Nucleus accumbens (tissue), 56 donors: ENCODE data around the gene WDR62.

ENCODE experiments used
- DNase-seq, 56 donors: peaks; one replicate each; lab custom pipeline; 2025; lab: John Stamatoyannopoulos, UW

WDR62 gene

DNA sequence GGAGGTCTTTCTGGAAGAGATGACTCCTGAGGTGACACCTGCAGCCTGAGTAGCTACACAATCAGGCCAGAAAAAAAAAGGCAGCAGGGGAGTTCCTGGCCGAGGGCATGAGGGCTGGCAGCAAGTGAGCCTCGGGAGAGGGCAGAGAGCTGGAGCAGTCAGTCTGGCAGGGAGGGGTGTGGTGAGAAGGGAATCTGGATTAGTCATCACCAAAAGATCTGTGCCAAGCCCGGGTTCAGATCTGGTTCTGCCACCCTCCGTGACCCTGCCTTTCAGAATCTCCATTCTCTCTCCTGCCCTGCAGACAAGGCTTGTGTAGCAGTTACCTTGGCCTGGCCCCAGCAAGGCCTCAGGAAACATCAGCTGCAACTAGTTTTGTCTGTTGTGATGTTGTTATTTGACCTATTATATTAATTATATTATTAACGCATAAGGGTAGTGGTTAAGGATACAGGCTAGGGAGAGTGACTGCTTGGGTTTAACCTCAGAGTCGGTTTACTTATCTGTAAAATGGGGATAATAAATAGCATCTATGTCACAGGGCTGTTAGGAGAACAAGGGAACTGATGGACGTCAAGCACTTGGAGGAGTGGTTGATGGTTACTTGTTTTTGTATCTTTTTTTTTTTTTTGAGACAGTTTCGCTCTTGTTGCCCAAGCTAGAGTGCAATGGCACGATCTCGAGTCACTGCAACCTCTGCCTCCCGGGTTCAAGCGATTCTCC is 82.4 kb downstream of the WDR62 start:
- peak in 2 of 56 donors; percentile 14 to 63 for DNase-seq

GRCh38 chr19:36139120-36139472 is 84.4 kb downstream of the WDR62 start:
- DNase-seq: no peak

- DNase-seq: peak; percentile 67 to 98 (median 93)
Measured at GRCh38 chr19:36139473-36140303, 85.0 kb downstream of the WDR62 start, which contains the start of gene CAPNS1. CAPNS1 (plus strand) TSS chr19:36140066; CDS start chr19:36141012, 946 bp downstream.

DNA sequence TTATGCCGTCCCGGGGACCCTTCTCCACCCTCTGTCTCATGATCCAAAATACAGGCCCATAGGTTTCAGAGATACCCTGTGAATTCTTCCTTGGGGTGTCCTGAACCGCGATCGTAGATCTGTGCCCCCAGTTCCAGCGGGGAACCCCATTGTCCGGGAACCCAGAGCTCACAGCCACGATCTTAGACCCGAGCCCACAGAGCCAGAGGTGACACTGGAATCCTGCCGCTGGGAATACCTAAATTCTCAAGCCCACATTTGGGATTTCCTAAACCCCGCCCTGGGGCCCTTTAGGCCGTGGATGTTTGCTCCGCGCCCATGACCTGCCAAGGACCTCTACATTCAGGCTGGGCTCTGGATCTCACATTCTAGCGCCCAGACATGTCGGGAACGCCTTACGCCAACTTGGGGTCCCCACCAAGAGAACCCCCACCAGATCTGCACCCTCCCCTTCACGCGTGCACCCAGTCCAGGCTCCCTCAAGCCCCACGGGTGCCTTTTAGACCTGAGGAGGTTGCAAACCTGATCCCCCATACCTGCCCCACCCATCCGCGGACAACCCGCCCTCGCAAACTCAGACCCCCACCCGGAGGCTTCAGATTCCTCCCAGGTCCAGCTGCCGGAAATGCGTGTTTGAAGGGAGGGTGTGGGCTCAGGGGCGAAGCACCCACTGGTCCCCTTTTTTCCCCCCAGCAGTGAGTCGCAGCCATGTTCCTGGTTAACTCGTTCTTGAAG is 85.8 kb downstream of the WDR62 start:
- peak in 26 of 56 donors; percentile 16 to 64 (median 49) for DNase-seq

DNA sequence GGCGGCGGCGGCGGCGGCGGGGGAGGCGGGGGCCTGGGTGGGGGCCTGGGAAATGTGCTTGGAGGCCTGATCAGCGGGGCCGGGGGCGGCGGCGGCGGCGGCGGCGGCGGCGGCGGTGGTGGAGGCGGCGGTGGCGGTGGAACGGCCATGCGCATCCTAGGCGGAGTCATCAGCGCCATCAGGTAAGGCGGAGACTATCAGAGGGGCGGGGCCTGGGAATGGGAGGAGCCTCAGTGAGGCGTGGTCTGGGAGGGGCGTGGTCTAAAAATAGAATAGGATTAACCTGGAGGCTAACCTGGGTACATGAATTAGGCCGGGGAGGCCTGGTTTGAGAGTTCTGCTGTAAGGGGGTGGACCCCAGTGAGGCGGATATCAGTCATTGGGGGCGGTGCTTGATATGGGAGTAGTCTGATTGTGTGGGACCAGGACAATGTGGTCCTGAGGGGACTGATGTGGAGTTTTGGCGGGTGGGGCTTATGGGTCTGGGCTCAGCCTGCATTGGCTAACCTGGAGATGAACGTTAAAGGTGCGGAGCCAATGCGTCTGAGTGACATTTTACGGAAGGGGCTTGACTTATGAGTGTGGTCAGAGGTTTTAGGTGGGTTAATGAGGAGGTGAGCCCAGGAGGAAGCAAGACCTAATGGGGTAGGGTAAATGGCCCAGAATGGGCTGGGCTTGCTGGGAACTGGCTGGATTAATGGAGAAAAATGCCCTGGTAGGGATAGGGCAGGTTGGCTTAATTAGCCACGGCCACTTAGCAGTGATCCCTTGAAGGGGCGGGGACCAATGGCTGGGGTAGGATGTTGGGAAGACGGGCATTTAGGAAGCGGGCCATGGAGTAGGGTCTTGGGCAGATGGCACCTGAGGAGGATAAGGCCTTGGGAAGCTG is 86.6 kb downstream of the WDR62 start:
- peak in 53 of 56 donors; percentile 10 to 87 (median 58) for DNase-seq

- DNase-seq: no peak
Measured at GRCh38 chr19:36142046-36142445, 87.3 kb downstream of the WDR62 start.

GRCh38 chr19:36142496-36142895 is 87.8 kb downstream of the WDR62 start:
- DNase-seq: no peak

- no peak for DNase-seq
Measured at GRCh38 chr19:36144624-36145023, 89.9 kb downstream of the WDR62 start.

DNA sequence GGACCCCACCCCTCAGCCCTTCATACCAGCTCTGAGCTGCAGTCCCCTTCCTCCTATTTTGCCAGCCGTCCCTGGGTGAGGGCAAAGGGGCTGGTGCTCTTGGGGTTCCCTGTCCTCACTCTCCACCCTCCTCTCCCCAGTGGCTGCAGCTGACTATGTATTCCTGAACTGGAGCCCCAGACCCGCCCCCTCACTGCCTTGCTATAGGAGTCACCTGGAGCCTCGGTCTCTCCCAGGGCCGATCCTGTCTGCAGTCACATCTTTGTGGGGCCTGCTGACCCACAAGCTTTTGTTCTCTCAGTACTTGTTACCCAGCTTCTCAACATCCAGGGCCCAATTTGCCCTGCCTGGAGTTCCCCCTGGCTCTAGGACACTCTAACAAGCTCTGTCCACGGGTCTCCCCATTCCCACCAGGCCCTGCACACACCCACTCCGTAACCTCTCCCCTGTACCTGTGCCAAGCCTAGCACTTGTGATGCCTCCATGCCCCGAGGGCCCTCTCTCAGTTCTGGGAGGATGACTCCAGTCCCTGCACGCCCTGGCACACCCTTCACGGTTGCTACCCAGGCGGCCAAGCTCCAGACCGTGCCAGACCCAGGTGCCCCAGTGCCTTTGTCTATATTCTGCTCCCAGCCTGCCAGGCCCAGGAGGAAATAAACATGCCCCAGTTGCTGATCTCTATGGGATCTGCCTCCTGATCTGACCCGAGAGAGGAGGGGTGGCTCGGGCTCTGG is 95.1 kb downstream of the WDR62 start:
- DNase-seq: no peak

- no peak for DNase-seq
Measured at GRCh38 chr19:36150586-36150985, 95.9 kb downstream of the WDR62 start.

DNA sequence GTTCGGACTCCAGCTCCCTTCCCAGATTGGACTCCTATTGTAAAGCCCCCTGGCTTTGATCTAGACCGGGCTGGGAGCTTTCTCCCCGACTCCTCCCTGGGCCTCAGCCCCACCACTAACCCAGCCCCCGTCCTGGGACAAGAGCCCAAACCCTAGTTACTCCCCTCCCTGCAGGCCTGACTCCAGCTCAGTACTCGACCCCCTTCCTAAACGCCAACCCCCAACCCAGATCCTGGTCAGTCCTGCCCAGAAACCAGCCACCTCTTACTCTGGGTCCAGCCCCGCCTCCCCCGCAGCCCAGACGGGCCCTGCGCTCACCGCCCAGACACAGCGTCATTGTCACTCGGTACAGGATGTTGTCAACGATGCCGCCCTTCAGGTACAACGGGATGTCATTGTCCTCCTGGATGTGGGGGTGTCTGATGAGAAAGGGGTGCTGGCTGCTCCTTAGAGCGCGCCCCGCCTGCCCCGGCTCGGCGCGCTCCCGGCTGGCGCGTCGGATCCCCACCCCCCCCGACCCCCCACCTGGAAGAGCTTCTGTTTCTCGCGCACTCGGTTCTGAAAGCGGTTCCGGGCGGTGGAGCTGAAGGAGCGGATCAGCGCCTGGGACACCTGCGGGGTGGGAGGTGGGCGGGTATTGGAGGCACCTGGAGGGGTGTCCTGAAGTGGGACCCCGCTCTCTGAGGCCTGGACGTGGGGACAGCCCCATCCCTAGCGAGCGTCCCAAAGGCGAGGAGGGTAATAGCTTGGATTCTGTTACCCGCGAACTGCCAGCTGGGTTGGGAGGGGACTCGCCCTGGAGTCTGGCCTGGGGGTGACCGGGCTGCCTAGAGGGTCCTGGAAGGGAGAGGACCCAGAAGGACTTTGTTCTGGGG is 96.7 kb downstream of the WDR62 start:
- DNase-seq: peak in 2 of 56 donors; percentile 10 to 29

GRCh38 chr19:36152019-36152351 is 97.3 kb downstream of the WDR62 start:
- DNase-seq: no peak

GRCh38 chr19:36152352-36153091 is 97.8 kb downstream of the WDR62 start, which contains the start of gene COX7A1:
COX7A1 (minus strand) TSS chr19:36152447; CDS start chr19:36152407, 40 bp downstream.
- DNase-seq: peak in 10 of 56 donors; percentile 1 to 52 (median 16)

DNA sequence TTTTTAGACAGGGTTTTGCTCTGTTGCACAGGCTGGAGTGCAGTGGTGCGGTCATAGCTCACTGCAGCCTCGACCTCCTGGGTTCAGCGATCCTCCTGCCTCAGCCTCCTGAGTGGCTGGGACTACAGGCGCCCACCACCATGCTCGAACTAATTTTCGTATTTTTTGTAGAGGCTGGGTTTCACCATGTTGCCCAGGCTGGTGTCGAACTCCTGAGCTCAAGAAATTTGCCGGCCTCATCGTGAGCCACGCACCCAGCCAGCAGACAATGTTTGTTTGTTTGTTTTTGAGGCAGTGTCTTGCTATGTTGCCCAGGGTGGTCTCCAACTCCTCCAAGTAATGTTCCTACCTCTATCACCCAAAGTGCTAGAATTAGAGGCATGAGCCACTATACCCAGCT is 98.4 kb downstream of the WDR62 start:
- no peak for DNase-seq
